ENCODE data around the gene ERICH6B.

Gene ERICH6B

DNA sequence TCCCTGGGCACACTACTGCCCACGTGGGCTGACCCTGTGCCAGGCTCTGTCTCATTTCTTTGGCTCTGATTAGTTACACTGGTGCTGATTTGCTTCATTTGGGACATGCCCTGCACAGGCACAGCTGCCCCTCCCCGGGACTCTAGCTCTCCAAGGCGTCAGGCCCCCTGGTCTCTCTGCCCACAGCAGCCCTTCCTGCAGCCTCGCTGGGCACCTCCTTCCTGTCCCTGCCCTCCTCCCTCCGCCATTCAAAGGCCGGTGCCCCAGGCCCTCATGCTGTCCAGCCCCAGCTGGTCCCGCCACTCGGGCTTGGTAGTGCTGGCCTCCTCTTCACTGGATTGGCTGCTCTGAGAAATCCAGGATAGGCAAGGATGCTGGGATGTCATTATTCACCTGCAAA is 73.1 kb downstream of the ERICH6B start:
- DNase-seq (ENCODE audit: low read depth, low spot score), result no peak

- DNase-seq (ENCODE audit: low read depth, low spot score), result no peak
These were observed 73.7 kb downstream of the ERICH6B start for GRCh38 chr13:45541806-45542205.

DNA sequence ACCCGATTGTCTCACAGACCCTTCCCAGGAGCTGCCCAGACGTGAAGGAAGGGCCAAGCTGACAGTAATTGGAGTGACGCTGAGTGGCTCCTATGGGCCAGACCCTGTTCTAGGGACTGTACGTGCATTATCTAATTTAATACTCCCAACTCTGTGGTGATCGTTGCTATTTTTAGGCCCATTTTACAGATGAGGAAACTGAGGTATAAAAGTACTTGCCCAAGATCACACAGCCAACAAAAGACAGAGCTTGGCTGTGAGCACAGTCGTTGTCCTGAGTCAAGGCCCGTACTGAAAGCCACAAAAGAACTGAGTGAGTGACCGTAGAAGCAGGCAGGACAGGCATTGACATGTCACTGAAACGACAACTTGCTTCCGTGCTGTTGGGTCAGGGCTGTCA is 74.7 kb downstream of the ERICH6B start:
- no peak for DNase-seq (ENCODE audit: low read depth, low spot score)

GRCh38 chr13:45540195-45540594 is 75.3 kb downstream of the ERICH6B start:
- no peak for DNase-seq (ENCODE audit: low read depth, low spot score)

- DNase-seq (ENCODE audit: low read depth, low spot score), result no peak
These were observed 77.2 kb downstream of the ERICH6B start for GRCh38 chr13:45538382-45538781.

GRCh38 chr13:45537516-45537915 is 78.0 kb downstream of the ERICH6B start:
- no peak for DNase-seq (ENCODE audit: low read depth, low spot score)

DNA sequence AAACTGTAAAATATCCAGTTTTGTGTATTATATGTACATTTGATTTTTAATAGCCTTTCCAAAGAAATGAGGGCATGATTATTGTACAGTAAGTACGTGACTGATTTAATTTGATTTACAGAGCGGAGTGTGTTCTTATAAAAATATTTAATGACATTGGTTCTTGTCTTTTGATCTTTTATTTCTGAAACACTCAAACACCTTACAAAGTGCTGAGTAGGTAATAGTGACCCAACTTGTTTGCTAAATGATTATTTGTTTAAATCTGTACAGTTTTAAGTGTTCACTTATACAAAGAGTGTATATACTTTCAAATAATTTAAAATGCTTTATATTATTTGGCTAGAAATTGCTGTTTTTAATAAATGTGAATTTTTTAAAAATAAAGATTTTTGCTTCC is 79.3 kb downstream of the ERICH6B start:
- DNase-seq (ENCODE audit: low read depth, low spot score), result no peak

DNA sequence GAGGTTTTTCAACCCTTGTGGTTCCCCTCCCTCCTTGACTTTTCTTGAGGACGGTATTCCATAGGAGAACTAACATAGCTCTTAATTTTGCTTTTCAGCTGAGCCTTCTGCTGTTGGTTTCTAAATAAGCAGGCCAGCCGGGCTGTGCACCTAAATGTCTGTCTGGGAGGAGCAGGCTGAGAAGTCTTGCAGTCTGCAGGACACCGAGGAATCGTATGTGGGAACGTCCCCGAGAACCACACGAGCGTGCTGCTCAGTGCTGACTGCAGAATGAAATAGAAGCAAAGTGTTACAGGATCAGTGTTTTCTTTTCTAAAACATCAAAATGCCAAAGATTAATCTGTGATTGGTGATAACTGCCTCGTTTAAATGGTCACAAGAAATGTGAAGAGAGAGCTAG is 80.9 kb downstream of the ERICH6B start:
- no peak for DNase-seq (ENCODE audit: low read depth, low spot score)

- DNase-seq (ENCODE audit: low read depth, low spot score), result no peak
These were observed 85.8 kb downstream of the ERICH6B start for GRCh38 chr13:45529758-45530157.

GRCh38 chr13:45527699-45528462 is 87.7 kb downstream of the ERICH6B start:
- DNase-seq (ENCODE audit: low read depth, low spot score), result no peak

- no peak for DNase-seq (ENCODE audit: low read depth, low spot score)
These were observed 93.0 kb downstream of the ERICH6B start for GRCh38 chr13:45522571-45522970.

- no peak for DNase-seq (ENCODE audit: low read depth, low spot score)
These were observed 94.2 kb downstream of the ERICH6B start for GRCh38 chr13:45521297-45521696.

DNA sequence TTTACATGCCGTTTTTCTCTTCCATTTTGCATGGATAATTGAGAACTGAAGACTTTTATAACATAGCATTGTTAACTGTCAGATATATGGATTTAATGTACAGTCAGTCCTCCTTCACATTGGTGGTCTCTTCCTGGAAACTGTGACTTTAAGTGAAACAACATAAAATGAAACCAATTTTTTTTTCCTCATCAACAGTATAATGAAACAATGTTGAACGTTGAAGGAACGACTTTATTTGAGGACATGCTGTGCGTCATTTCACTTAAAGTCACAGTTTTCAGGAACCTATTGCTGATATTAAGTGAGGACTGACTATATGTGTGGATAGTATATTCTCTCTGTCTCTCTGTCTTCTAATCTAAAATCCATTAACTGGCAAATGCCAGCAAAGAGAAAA is 96.0 kb downstream of the ERICH6B start:
- no peak for DNase-seq (ENCODE audit: low read depth, low spot score)

- DNase-seq (ENCODE audit: low read depth, low spot score), result no peak
These were observed 96.9 kb downstream of the ERICH6B start for GRCh38 chr13:45518525-45519245.

- no peak for DNase-seq (ENCODE audit: low read depth, low spot score)
These were observed 98.8 kb downstream of the ERICH6B start for GRCh38 chr13:45516757-45517156.

DNA sequence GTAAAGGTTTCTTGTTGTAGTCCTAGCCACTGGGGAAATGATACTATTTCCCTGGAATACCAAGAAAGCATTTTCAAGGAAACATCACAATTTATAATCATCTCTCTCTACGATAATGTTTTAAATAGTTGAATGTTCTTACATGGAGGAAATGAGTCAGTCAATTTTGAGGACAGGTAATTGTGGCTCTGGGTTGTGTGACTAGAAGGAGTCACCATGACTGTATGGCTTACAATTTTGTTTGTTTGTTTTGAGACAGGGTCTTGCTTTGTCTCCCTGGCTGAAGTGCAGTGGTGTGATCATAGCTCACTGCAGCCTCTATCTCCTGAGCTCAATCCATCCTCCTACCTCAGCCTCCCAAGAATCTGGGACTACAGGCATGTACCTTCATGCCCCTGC is 103.4 kb downstream of the ERICH6B start:
- DNase-seq (ENCODE audit: low read depth, low spot score), result no peak

- DNase-seq (ENCODE audit: low read depth, low spot score), result peak; percentile 6
These were observed 104.0 kb downstream of the ERICH6B start for GRCh38 chr13:45511310-45512097.

GRCh38 chr13:45510672-45511071 is 104.9 kb downstream of the ERICH6B start:
- DNase-seq (ENCODE audit: low read depth, low spot score), result no peak

- DNase-seq (ENCODE audit: low read depth, low spot score), result no peak
These were observed 106.8 kb downstream of the ERICH6B start for GRCh38 chr13:45508776-45509175.

GRCh38 chr13:45506811-45507210 is 108.7 kb downstream of the ERICH6B start:
- no peak for DNase-seq (ENCODE audit: low read depth, low spot score)

DNA sequence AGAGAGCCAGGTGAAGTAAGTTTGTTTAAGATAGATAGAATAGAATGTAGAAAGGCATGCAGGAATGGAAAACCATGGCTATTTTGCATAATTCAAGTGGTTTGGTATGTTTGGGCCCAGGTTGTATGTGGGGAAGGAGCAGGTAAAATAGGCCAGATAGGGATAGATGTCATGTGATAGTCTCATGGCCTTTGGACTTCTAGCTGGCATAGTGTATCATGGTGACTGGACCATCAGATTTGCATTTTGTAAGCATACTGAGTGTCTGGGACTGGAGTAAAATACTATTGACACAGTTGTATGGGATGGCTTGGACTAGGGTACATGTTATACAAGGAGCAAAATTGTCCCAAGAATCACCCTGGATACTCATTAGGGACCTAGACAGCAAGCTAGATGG is 111.9 kb downstream of the ERICH6B start:
- DNase-seq (ENCODE audit: low read depth, low spot score), result no peak

- DNase-seq (ENCODE audit: low read depth, low spot score), result no peak
These were observed 114.4 kb downstream of the ERICH6B start for GRCh38 chr13:45501175-45501526.
